ENCODE measurements around the gene DGKB. TPM values are rescaled to one million over a fixed set of nuclear protein-coding genes. Genes with fewer than 3 reads are reported as not detected.

DGKB gene
- total and polyA plus RNA-seq, 2 donors (not counting 1 experiment from before 2014, with no cell fraction given), result 0.31 TPM; not detected in 1

- TF ChIP-seq EZH2 (IDR thresholded peaks at IDR 0.05; ENCODE audit: low read length, missing control alignments), result no peak
- TF ChIP-seq CTCF (conservative IDR thresholded peaks at IDR 0.05 in 1 of 2, IDR thresholded peaks at IDR 0.05 in 1 of 2; ENCODE audit: low read depth in 1 of 2, low read length in 2 of 2), result no peak
- Histone ChIP-seq H3K79me2 (ENCODE audit: control insufficient read depth, insufficient read depth, low read length) (no peaks in the 10 kb centered on the region), H3K4me1 (ENCODE audit: control insufficient read depth, extremely low read depth, insufficient read depth, low read length) (no peaks in the 10 kb centered on the region), H3K27ac (ENCODE audit: insufficient read depth, low read length) (no peak overlapping the region), H3K36me3 (ENCODE audit: control insufficient read depth, insufficient read depth, low read length) (no peaks in the 10 kb centered on the region), H3K9ac (ENCODE audit: insufficient read depth, low read length) (no peak overlapping the region), H4K20me1 (ENCODE audit: control insufficient read depth, extremely low read depth, insufficient read depth, low read length) (no peaks in the 10 kb centered on the region), H3K27me3 (ENCODE audit: control insufficient read depth, insufficient read depth, low read length) (no peaks in the 10 kb centered on the region), H3K4me2 (ENCODE audit: extremely low read depth, insufficient read depth, low read length) (no peak overlapping the region), H3K9me3 (ENCODE audit: control insufficient read depth, insufficient read depth, low read depth, low read length) (no peaks in the 10 kb centered on the region), H3K4me3 (replicated peaks in 1 of 4; ENCODE audit: control extremely low read depth in 1 of 4, insufficient read depth in 1 of 4, low read depth in 3 of 4, low read length in 4 of 4) (no peak overlapping the region), H2AFZ (ENCODE audit: low read length) (no peak overlapping the region)
- no peak for DNase-seq (ENCODE audit: low read depth in 2 of 2)
These were observed 101.9 kb downstream of the DGKB start for GRCh38 chr7:14800664-14801063.

GRCh38 chr7:14793151-14793550 lies 109.4 kb downstream of the DGKB start:
- Histone ChIP-seq H3K4me3 (replicated peaks in 1 of 4; ENCODE audit: control extremely low read depth in 1 of 4, insufficient read depth in 1 of 4, low read depth in 3 of 4, low read length in 4 of 4) (no peak overlapping the region), H3K4me1 (ENCODE audit: control insufficient read depth, extremely low read depth, insufficient read depth, low read length) (no peaks in the 10 kb centered on the region), H3K9me3 (ENCODE audit: control insufficient read depth, insufficient read depth, low read depth, low read length) (no peaks in the 10 kb centered on the region), H3K79me2 (ENCODE audit: control insufficient read depth, insufficient read depth, low read length) (no peaks in the 10 kb centered on the region), H4K20me1 (ENCODE audit: control insufficient read depth, extremely low read depth, insufficient read depth, low read length) (no peaks in the 10 kb centered on the region), H2AFZ (ENCODE audit: low read length) (no peak overlapping the region), H3K4me2 (ENCODE audit: extremely low read depth, insufficient read depth, low read length) (no peak overlapping the region), H3K27ac (ENCODE audit: insufficient read depth, low read length) (no peak overlapping the region), H3K36me3 (ENCODE audit: control insufficient read depth, insufficient read depth, low read length) (no peaks in the 10 kb centered on the region), H3K27me3 (ENCODE audit: control insufficient read depth, insufficient read depth, low read length) (no peaks in the 10 kb centered on the region), H3K9ac (ENCODE audit: insufficient read depth, low read length) (no peak overlapping the region)
- TF ChIP-seq EZH2 (IDR thresholded peaks at IDR 0.05; ENCODE audit: low read length, missing control alignments) (no peak), CTCF (conservative IDR thresholded peaks at IDR 0.05 in 1 of 2, IDR thresholded peaks at IDR 0.05 in 1 of 2; ENCODE audit: low read depth in 1 of 2, low read length in 2 of 2) (no peak)
- DNase-seq (ENCODE audit: low read depth in 2 of 2), result no peak

DNA sequence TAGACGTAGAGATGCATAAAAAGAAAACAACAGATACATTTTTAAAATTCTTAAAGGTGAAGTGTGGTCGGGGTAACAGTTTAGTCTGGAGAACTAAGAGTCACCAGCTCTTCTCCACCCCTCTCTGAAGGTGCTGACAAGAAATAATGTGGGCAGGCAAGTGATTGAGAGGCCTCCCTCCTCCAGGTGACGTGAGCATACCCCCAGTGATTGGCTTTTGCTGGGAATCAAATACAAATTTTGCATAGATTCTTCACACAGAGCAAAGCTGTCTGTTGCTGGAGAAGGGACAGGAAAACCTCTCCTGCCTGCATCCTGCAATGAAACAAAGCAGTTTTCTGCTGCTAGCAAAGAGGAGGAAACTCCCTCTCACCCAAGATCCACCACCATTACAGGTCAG lies 115.0 kb downstream of the DGKB start:
- no peaks in the 10 kb centered on the region for H3K9me3 ChIP-seq (ENCODE audit: control insufficient read depth, insufficient read depth, low read depth, low read length)
- TF ChIP-seq EZH2 (IDR thresholded peaks at IDR 0.05; ENCODE audit: low read length, missing control alignments) (no peak), CTCF (conservative IDR thresholded peaks at IDR 0.05 in 1 of 2, IDR thresholded peaks at IDR 0.05 in 1 of 2; ENCODE audit: low read depth in 1 of 2, low read length in 2 of 2) (no peak)
- no peak overlapping the region for H3K27ac ChIP-seq (ENCODE audit: insufficient read depth, low read length)
- no peaks in the 10 kb centered on the region for H3K4me1 ChIP-seq (ENCODE audit: control insufficient read depth, extremely low read depth, insufficient read depth, low read length)
- no peak overlapping the region for H3K4me3 ChIP-seq (replicated peaks in 1 of 4; ENCODE audit: control extremely low read depth in 1 of 4, insufficient read depth in 1 of 4, low read depth in 3 of 4, low read length in 4 of 4)
- no peak overlapping the region for H3K4me2 ChIP-seq (ENCODE audit: extremely low read depth, insufficient read depth, low read length)
- no peaks in the 10 kb centered on the region for H4K20me1 ChIP-seq (ENCODE audit: control insufficient read depth, extremely low read depth, insufficient read depth, low read length)
- H3K27me3 ChIP-seq (ENCODE audit: control insufficient read depth, insufficient read depth, low read length), result no peaks in the 10 kb centered on the region
- no peak overlapping the region for H2AFZ ChIP-seq (ENCODE audit: low read length)
- DNase-seq (ENCODE audit: low read depth in 2 of 2), result no peak
- H3K79me2 ChIP-seq (ENCODE audit: control insufficient read depth, insufficient read depth, low read length), result no peaks in the 10 kb centered on the region
- no peaks in the 10 kb centered on the region for H3K36me3 ChIP-seq (ENCODE audit: control insufficient read depth, insufficient read depth, low read length)
- H3K9ac ChIP-seq (ENCODE audit: insufficient read depth, low read length), result no peak overlapping the region
